Neural cell (in vitro differentiated cells): ENCODE measurements around the gene TSPAN14. TPM values are rescaled to one million over a fixed set of nuclear protein-coding genes. Genes with fewer than 3 reads are reported as not detected.

ENCODE experiments used
- H2AFZ ChIP-seq: fragments of 200-600, 300-800 bp; sonication (generic), shearing (Covaris generic); 2 replicates; pipeline ENCODE4 v1.6.0; 2014; ENCODE audit warnings: low read depth, mild to moderate bottlenecking, antibody characterized with exemption, low read length, moderate library complexity
- H3F3A ChIP-seq: fragments of 200-600 bp; shearing (Covaris generic); 2 replicates; pipeline ENCODE4 v1.6.1; 2016; ENCODE audit warnings: mild to moderate bottlenecking, moderate library complexity, mixed read lengths, antibody characterized with exemption, low read length; ENCODE audit not compliant: insufficient read depth, poor library complexity, severe bottlenecking
- H3K27ac ChIP-seq: fragments of 200-600, 300-800 bp; sonication (generic), shearing (Covaris generic); 2 replicates; pipeline ENCODE4 v1.5.1; 2014; ENCODE audit warnings: mild to moderate bottlenecking, low read length, moderate library complexity
- H3K27me3 ChIP-seq: fragments of 300-800, 200-600 bp; sonication (generic), shearing (Covaris generic); 2 replicates; pipeline ENCODE4 v1.6.0; 2014; ENCODE audit warnings: mild to moderate bottlenecking, low read depth, low read length, moderate library complexity; ENCODE audit not compliant: insufficient read depth
- H3K36me3 ChIP-seq: fragments of 300-800, 200-600 bp; sonication (generic), shearing (Covaris generic); 2 replicates; pipeline ENCODE4 v1.5.1; 2014; ENCODE audit warnings: mild to moderate bottlenecking, antibody characterized with exemption, low read length, moderate library complexity; ENCODE audit not compliant: insufficient read depth
- H3K4me2 ChIP-seq: fragments of 300-800, 200-600 bp; sonication (generic), shearing (Covaris generic); 2 replicates; pipeline ENCODE4 v1.6.0; 2014; ENCODE audit warnings: mild to moderate bottlenecking, low read length
- H3K4me3 ChIP-seq: fragments of 300-800, 200-600 bp; sonication (generic), shearing (Covaris generic); 2 replicates; pipeline ENCODE4 v1.5.1; 2014; ENCODE audit warnings: mild to moderate bottlenecking, low read length, moderate library complexity
- H3K79me2 ChIP-seq: fragments of 200-600 bp; shearing (Covaris generic); replicated peaks from 2 replicates; pipeline ENCODE4 v1.6.0; 2014; ENCODE audit warnings: mild to moderate bottlenecking, low read length, moderate library complexity; ENCODE audit not compliant: insufficient read depth
- H3K9ac ChIP-seq: fragments of 300-800, 200-600 bp; sonication (generic), shearing (Covaris generic); 2 replicates; pipeline ENCODE4 v1.6.1; 2016; ENCODE audit warnings: mild to moderate bottlenecking, low read length, mixed read lengths
- H3K9me2 ChIP-seq: fragments of 200-600 bp; shearing (Covaris generic); 2 replicates; pipeline ENCODE4 v1.6.1; 2016; ENCODE audit warnings: mild to moderate bottlenecking, low read length, mixed read lengths; ENCODE audit not compliant: insufficient read depth
- H3K9me3 ChIP-seq: fragments of 200-600, 300-800 bp; sonication (generic), shearing (Covaris generic); 2 replicates; pipeline ENCODE4 v1.6.1; 2016; ENCODE audit warnings: mild to moderate bottlenecking, mixed run types, low read length, moderate library complexity, mixed read lengths
- H4K20me1 ChIP-seq: fragments of 200-600 bp; shearing (Covaris generic); 2 replicates; pipeline ENCODE4 v1.6.1; 2016; ENCODE audit warnings: mild to moderate bottlenecking, mixed run types; ENCODE audit not compliant: insufficient read depth
- EP300 ChIP-seq: fragments of 450-650 bp; conservative IDR thresholded peaks from 2 replicates; pipeline ENCODE4 v1.6.1; 2014; ENCODE audit warnings: antibody characterized with exemption, mild to moderate bottlenecking, moderate library complexity; ENCODE audit not compliant: poor library complexity, severe bottlenecking
- EZH2 ChIP-seq: fragments of 200-600, 300-800 bp; shearing (Covaris generic), sonication (generic); IDR thresholded peaks from 2 replicates; pipeline ENCODE4 v1.6.1; 2014; ENCODE audit warnings: antibody characterized with exemption, low read length, borderline replicate concordance, mild to moderate bottlenecking; ENCODE audit not compliant: insufficient read depth, poor library complexity, severe bottlenecking
- MXI1 ChIP-seq: fragments of 450-650 bp; conservative IDR thresholded peaks from 2 replicates; pipeline ENCODE4 v1.6.1; 2014; ENCODE audit warnings: antibody characterized with exemption, mild to moderate bottlenecking; ENCODE audit not compliant: poor library complexity, severe bottlenecking
- POLR2AphosphoS5 ChIP-seq: IDR thresholded peaks from 2 replicates; pipeline ENCODE4 v1.6.1; 2012
- RAD21 ChIP-seq: fragments of 450-650 bp; conservative IDR thresholded peaks from 2 replicates; pipeline ENCODE4 v1.6.1; 2014; ENCODE audit warnings: antibody characterized with exemption, mild to moderate bottlenecking, moderate library complexity
- SMC3 ChIP-seq: fragments of 450-650 bp; conservative IDR thresholded peaks from 2 replicates; pipeline ENCODE4 v1.6.1; 2014; ENCODE audit warnings: antibody characterized with exemption, mild to moderate bottlenecking, moderate library complexity; ENCODE audit not compliant: poor library complexity
- TAF1 ChIP-seq: IDR thresholded peaks from 2 replicates; pipeline ENCODE4 v1.6.1; 2012; ENCODE audit warnings: low read depth
- polyA plus RNA-seq: library from polyadenylated mRNA; depleted of rRNA; stranded (reverse); fragments of >200 nt; gene quantifications from 2 replicates; pipeline ENCODE4 v1.2.3, GENCODE V29; 2014
- TF ChIP-seq, protein P1 (sequence below): IDR thresholded peaks from 2 replicates; pipeline ENCODE4 v1.6.1; 2012; ENCODE audit warnings: borderline replicate concordance
- TF ChIP-seq, protein P2 (sequence below): fragments of 450-650 bp; IDR thresholded peaks from 2 replicates; pipeline ENCODE4 v1.5.1; 2014; ENCODE audit warnings: antibody characterized with exemption, mild to moderate bottlenecking, moderate library complexity; ENCODE audit not compliant: poor library complexity, severe bottlenecking

TSPAN14 gene
- polyA plus RNA-seq, 1 donor from 2014 or later, result 26.3 TPM

DNA sequence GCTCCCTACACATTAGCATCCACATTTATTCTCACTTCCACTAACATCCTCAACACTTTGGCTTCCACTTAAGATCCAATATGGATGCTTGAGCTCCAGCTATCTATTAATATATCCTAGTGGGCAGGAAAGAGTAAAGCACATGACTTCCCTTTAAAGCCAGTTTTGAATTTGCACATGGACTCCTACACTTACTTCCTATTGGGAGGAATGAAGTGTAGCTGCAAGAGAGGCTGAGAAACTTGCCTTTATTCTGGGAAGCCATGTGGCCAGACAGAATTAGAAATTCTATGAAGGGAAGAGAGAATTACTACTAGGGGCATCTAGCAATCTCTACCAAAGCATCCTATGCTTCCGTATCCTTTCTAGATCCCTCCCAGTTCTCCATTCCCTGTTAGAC is 3.0 kb upstream of the TSPAN14 start:
- no peaks in the 10 kb centered on the region for H3K27me3 ChIP-seq
- no peak overlapping the region for H3K4me3 ChIP-seq
- H3K79me2 ChIP-seq, result peaks cover 16% of the 10 kb centered on the region
- H3K9ac ChIP-seq, result no peak overlapping the region
- no peaks in the 10 kb centered on the region for H3K9me2 ChIP-seq
- H3K27ac ChIP-seq, result no peak overlapping the region
- H4K20me1 ChIP-seq, result no peaks in the 10 kb centered on the region
- TF ChIP-seq, protein P1, sequence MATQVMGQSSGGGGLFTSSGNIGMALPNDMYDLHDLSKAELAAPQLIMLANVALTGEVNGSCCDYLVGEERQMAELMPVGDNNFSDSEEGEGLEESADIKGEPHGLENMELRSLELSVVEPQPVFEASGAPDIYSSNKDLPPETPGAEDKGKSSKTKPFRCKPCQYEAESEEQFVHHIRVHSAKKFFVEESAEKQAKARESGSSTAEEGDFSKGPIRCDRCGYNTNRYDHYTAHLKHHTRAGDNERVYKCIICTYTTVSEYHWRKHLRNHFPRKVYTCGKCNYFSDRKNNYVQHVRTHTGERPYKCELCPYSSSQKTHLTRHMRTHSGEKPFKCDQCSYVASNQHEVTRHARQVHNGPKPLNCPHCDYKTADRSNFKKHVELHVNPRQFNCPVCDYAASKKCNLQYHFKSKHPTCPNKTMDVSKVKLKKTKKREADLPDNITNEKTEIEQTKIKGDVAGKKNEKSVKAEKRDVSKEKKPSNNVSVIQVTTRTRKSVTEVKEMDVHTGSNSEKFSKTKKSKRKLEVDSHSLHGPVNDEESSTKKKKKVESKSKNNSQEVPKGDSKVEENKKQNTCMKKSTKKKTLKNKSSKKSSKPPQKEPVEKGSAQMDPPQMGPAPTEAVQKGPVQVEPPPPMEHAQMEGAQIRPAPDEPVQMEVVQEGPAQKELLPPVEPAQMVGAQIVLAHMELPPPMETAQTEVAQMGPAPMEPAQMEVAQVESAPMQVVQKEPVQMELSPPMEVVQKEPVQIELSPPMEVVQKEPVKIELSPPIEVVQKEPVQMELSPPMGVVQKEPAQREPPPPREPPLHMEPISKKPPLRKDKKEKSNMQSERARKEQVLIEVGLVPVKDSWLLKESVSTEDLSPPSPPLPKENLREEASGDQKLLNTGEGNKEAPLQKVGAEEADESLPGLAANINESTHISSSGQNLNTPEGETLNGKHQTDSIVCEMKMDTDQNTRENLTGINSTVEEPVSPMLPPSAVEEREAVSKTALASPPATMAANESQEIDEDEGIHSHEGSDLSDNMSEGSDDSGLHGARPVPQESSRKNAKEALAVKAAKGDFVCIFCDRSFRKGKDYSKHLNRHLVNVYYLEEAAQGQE, result no peak
- TF ChIP-seq SMC3 (no peak), EP300 (no peak), POLR2AphosphoS5 (no peak), EZH2 (no peak)
- TF ChIP-seq, protein P2, sequence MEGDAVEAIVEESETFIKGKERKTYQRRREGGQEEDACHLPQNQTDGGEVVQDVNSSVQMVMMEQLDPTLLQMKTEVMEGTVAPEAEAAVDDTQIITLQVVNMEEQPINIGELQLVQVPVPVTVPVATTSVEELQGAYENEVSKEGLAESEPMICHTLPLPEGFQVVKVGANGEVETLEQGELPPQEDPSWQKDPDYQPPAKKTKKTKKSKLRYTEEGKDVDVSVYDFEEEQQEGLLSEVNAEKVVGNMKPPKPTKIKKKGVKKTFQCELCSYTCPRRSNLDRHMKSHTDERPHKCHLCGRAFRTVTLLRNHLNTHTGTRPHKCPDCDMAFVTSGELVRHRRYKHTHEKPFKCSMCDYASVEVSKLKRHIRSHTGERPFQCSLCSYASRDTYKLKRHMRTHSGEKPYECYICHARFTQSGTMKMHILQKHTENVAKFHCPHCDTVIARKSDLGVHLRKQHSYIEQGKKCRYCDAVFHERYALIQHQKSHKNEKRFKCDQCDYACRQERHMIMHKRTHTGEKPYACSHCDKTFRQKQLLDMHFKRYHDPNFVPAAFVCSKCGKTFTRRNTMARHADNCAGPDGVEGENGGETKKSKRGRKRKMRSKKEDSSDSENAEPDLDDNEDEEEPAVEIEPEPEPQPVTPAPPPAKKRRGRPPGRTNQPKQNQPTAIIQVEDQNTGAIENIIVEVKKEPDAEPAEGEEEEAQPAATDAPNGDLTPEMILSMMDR, result no peak
- no peaks in the 10 kb centered on the region for H3F3A ChIP-seq
- H3K9me3 ChIP-seq, result no peaks in the 10 kb centered on the region
- H2AFZ ChIP-seq, result no peak overlapping the region
- H3K36me3 ChIP-seq, result no peaks in the 10 kb centered on the region
- no peak overlapping the region for H3K4me2 ChIP-seq

DNA sequence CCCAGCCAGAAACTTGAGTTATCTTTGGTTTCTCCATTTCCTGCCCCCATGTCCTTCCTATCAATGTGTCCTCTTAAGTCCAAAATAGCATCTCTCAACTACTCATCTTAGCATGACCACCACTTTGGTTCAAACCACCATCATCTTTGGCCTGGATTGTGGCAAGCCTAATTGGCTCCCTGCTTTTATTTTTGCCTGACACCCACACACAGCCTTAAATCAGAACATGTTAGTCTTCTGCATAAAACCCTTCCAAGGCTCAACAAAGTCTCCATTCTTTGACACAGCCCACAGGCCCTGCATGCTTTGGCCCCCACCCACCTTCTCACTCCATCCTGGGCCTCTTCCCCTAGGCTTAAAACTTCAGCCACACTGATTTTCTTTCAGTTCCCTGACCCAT is 2.0 kb upstream of the TSPAN14 start:
- Histone ChIP-seq H3K9me3 (no peaks in the 10 kb centered on the region), H3K4me3 (no peak overlapping the region), H3K9me2 (no peaks in the 10 kb centered on the region), H2AFZ (no peak overlapping the region), H3K36me3 (no peaks in the 10 kb centered on the region), H3K4me2 (no peak overlapping the region), H3F3A (no peaks in the 10 kb centered on the region), H3K27ac (no peak overlapping the region), H3K79me2 (peaks cover 25% of the 10 kb centered on the region), H3K9ac (no peak overlapping the region), H3K27me3 (no peaks in the 10 kb centered on the region), H4K20me1 (no peaks in the 10 kb centered on the region)
- no peak for TF ChIP-seq TAF1

DNA sequence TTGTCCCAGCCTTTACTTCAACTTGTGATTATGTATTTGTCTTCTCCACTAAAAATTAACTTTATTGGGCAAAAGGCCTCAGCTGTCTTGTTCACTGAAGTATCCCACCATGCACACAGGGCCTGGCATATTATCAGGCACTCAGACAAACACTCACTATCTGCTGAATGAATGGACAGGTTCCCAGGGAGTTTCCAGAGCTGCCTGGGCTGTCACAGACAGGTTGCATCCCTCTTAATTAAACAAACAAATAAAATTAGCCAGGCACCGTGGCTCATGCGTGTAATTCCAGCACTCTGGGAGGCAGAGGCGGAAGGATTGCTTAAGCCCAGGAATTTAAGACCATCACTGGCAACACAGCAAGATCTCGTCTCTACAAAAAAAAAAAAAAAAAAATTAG is 1.5 kb upstream of the TSPAN14 start:
- Histone ChIP-seq H3K9me3 (no peaks in the 10 kb centered on the region), H3K4me2 (no peak overlapping the region), H3K4me3 (no peak overlapping the region), H3K27me3 (no peaks in the 10 kb centered on the region), H2AFZ (no peak overlapping the region), H3K36me3 (no peaks in the 10 kb centered on the region), H3K79me2 (peaks cover 31% of the 10 kb centered on the region), H4K20me1 (no peaks in the 10 kb centered on the region), H3F3A (no peaks in the 10 kb centered on the region), H3K27ac (no peak overlapping the region), H3K9me2 (no peaks in the 10 kb centered on the region), H3K9ac (no peak overlapping the region)
- TF ChIP-seq, protein P1, result no peak
- TF ChIP-seq TAF1, result no peak
- no peak for TF ChIP-seq RAD21
- TF ChIP-seq EP300, result no peak
- TF ChIP-seq MXI1, result no peak
- TF ChIP-seq POLR2AphosphoS5, result no peak
- TF ChIP-seq, protein P2, result no peak
- TF ChIP-seq EZH2, result no peak
- no peak for TF ChIP-seq SMC3
